ENCODE measurements around the gene THOP1.

DNA sequence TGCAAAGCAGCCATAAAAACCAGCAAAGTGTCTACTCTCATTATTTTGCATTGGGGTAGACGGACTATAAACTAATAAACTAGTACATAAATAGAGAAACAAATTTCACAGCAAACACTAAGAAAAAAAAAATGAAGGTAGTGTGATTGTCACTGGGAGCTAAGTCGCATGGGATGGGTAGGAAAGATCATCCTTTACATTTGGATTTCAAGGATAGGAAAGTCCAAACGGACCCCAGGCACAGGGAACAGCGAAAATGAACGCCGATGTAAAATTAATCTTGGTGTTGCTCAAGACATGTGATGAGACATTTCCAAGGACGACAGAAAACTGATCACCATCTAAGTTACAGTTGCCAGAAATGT is 1.5 kb upstream of the THOP1 start:
- TF ChIP-seq, protein P1, sequence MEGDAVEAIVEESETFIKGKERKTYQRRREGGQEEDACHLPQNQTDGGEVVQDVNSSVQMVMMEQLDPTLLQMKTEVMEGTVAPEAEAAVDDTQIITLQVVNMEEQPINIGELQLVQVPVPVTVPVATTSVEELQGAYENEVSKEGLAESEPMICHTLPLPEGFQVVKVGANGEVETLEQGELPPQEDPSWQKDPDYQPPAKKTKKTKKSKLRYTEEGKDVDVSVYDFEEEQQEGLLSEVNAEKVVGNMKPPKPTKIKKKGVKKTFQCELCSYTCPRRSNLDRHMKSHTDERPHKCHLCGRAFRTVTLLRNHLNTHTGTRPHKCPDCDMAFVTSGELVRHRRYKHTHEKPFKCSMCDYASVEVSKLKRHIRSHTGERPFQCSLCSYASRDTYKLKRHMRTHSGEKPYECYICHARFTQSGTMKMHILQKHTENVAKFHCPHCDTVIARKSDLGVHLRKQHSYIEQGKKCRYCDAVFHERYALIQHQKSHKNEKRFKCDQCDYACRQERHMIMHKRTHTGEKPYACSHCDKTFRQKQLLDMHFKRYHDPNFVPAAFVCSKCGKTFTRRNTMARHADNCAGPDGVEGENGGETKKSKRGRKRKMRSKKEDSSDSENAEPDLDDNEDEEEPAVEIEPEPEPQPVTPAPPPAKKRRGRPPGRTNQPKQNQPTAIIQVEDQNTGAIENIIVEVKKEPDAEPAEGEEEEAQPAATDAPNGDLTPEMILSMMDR (IDR thresholded peaks at IDR 0.05): no peak
- no peak for TF ChIP-seq POLR2A (IDR thresholded peaks at IDR 0.05)

Data from esophagus squamous epithelium (tissue), 4 donors.